Measurements from ENCODE around the gene PCDHGB2. TPM values are rescaled to one million over a fixed set of nuclear protein-coding genes. Genes with fewer than 3 reads are reported as not detected.
A peak's percentile ranks its signal among the peaks of the same experiment; 100 is the strongest.

PCDHGB2 gene
- total and polyA plus RNA-seq, 2 of the 4 experiments (the other 2 are of a cell fraction) = 2.6 to 3.0 TPM

- no peak for TF ChIP-seq FOS (IDR thresholded peaks at IDR 0.05; ENCODE audit: low read depth, low read length)
Measured at GRCh38 chr5:141373673-141374317, 14.0 kb downstream of the PCDHGB2 start, which contains the start of gene PCDHGA6 (continued).

- no peak for TF ChIP-seq MAFK (IDR thresholded peaks at IDR 0.05; ENCODE audit: low read depth, low read length)
- no peak for TF ChIP-seq NFE2L2 (IDR thresholded peaks at IDR 0.05; ENCODE audit: low read depth, low read length)
- TF ChIP-seq MAZ (IDR thresholded peaks at IDR 0.05; ENCODE audit: borderline replicate concordance, low read depth, low read length) = no peak
- TF ChIP-seq MXI1 (IDR thresholded peaks at IDR 0.05; ENCODE audit: borderline replicate concordance, low read depth, low read length) = no peak
- no peak for TF ChIP-seq RCOR1 (IDR thresholded peaks at IDR 0.05; ENCODE audit: insufficient replicate concordance, low read length)
- no peak for TF ChIP-seq CEBPB (IDR thresholded peaks at IDR 0.05; ENCODE audit: low read depth, low read length)
- no peak for TF ChIP-seq FOS (IDR thresholded peaks at IDR 0.05; ENCODE audit: low read depth, low read length)
- Histone ChIP-seq H3K9ac (ENCODE audit: low read depth, low read length) (no peak overlapping the region), H2AFZ (replicated peaks; ENCODE audit: low read length, poor library complexity) (peak overlapping the region; percentile 3), H4K20me1 (ENCODE audit: insufficient read depth, low read length) (no peaks in the 10 kb centered on the region), H4K8ac (ENCODE audit: low read depth in 2 of 2, low read length in 2 of 2) (no peak overlapping the region), H2BK120ac (ENCODE audit: low read depth, low read length) (no peak overlapping the region), H3K79me1 (ENCODE audit: low read depth in 1 of 2, low read length in 2 of 2) (no peaks in the 10 kb centered on the region), H3K14ac (replicated peaks; ENCODE audit: low read depth, low read length) (no peak overlapping the region), H3K56ac (ENCODE audit: extremely low read depth, insufficient read depth, low read length) (no peak overlapping the region), H3K27ac (ENCODE audit: insufficient read depth, low read length) (no peak overlapping the region), H2AK5ac (ENCODE audit: low read depth, low read length) (no peak overlapping the region), H2BK15ac (ENCODE audit: low read depth, low read length) (no peak overlapping the region), H3K9me1 (ENCODE audit: insufficient read depth, low read length) (no peaks in the 10 kb centered on the region), H3K4ac (ENCODE audit: low read depth, low read length) (no peak overlapping the region), H3K4me2 (ENCODE audit: low read depth, low read length) (0 out of 2 replicates have a peak overlapping the region, but pooled peaks have one; percentile 8), H3K36me3 (ENCODE audit: control insufficient read depth, insufficient read depth, low read length) (peaks cover 23% of the 10 kb centered on the region), H4K5ac (ENCODE audit: low read depth, low read length) (no peak overlapping the region), H3K23ac (ENCODE audit: low read depth, low read length) (no peak overlapping the region), H2BK20ac (ENCODE audit: low read depth, low read length) (no peak overlapping the region), H2BK5ac (ENCODE audit: low read depth, low read length, poor library complexity, severe bottlenecking) (no peak overlapping the region), H3K9me3 (ENCODE audit: control insufficient read depth, insufficient read depth, low read length) (peaks cover 61% of the 10 kb centered on the region), H4K91ac (ENCODE audit: insufficient read depth, low read depth, low read length) (no peak overlapping the region), H3K4me3 (ENCODE audit: insufficient read depth, low read depth, low read length) (no peak overlapping the region), H3K27me3 (ENCODE audit: control insufficient read depth, insufficient read depth, low read length) (no peaks in the 10 kb centered on the region), H2AK9ac (replicated peaks; ENCODE audit: low read depth, low read length, poor library complexity) (no peak overlapping the region), H3K4me1 (ENCODE audit: control insufficient read depth, insufficient read depth, low read length) (no peaks in the 10 kb centered on the region), H3K18ac (ENCODE audit: low read depth, low read length) (no peak overlapping the region)
- dilution Hi-C loops (cut with HindIII; ENCODE audit: low sequenced_read_pairs, unreplicated experiment) = no loop called here
- 60% methylated on average over 8 of the region's 14 CpGs; no CpG with 5 or more reads in 1 of the 2 experiments for WGBS, 2 experiments (ENCODE audit: extremely low coverage in 2 of 2, insufficient read length in 1 of 2)
- in situ Hi-C loops (cut with MboI; ENCODE audit: low sequenced_read_pairs) = no loop called here
- intact Hi-C loops (cut with micrococcal nuclease) = no loop called here
- ATAC-seq (ENCODE audit: low read depth) (no peak), DNase-seq (no peak)
- ChIA-PET CTCF (interaction anchor here (0.8 to 1.3 kb wide), 3 partner anchors 16 to 186 kb away, joined by 3 to 7 read pairs (median 4); no protein-coding TSS in a partner anchor), POLR2A (ENCODE audit: unreplicated experiment) (no interaction called here)
- BruUV-seq (replicated peaks) = no TSS peak
Measured at GRCh38 chr5:141374627-141375026, 14.8 kb downstream of the PCDHGB2 start.

Measured in IMR-90 (cell line).